ENCODE measurements around the gene PATL1.
A peak's percentile ranks its signal among the peaks of the same experiment; 100 is the strongest.

PATL1 gene

DNA sequence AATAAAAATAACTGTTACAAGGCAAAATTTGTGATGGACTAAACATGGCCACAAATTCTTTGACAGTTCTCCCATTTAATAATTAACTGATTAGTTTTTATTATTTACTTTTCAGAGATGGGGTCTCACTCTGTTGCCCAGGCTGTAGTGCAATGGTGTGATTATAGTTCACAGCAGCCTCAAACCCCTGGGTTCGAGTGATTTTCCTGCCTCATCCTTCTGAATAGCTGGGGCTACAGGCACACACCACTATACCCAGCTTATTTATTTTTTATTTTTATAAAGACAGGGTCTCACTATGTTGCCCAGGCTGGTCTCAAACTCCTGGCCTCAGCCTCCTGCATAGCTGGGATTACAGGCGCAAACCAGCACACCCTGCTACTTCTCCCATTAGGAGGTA, 4.5 kb upstream of the PATL1 start:
- TF ChIP-seq, protein P1, sequence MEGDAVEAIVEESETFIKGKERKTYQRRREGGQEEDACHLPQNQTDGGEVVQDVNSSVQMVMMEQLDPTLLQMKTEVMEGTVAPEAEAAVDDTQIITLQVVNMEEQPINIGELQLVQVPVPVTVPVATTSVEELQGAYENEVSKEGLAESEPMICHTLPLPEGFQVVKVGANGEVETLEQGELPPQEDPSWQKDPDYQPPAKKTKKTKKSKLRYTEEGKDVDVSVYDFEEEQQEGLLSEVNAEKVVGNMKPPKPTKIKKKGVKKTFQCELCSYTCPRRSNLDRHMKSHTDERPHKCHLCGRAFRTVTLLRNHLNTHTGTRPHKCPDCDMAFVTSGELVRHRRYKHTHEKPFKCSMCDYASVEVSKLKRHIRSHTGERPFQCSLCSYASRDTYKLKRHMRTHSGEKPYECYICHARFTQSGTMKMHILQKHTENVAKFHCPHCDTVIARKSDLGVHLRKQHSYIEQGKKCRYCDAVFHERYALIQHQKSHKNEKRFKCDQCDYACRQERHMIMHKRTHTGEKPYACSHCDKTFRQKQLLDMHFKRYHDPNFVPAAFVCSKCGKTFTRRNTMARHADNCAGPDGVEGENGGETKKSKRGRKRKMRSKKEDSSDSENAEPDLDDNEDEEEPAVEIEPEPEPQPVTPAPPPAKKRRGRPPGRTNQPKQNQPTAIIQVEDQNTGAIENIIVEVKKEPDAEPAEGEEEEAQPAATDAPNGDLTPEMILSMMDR (conservative IDR thresholded peaks at IDR 0.05; ENCODE audit: low read depth, low read length), result no peak
- H3K4me3 ChIP-seq (ENCODE audit: low read depth, low read length), result no peak overlapping the region
- no peak for DNase-seq (ENCODE audit: low read depth)

DNA sequence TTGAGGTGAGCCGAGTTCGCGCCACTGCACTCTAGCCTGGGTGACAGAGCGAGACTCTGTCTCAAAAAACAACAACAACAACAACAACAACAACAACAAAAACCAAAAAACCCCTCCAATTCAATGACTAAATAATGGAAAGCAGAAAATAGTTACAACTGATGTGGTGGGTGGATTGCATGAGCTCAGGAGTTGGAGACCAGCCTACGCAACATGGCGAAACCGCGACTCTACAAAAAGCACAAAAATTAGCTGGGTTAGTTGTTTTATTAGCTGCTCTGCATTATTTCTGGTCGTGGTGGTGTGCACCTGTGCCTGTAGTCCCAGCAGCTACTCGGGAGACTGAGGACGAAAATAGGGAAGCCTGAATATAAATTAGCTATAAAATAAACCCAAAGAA, 2.6 kb upstream of the PATL1 start:
- H3K4me3 ChIP-seq (ENCODE audit: low read depth, low read length), result no peak overlapping the region
- TF ChIP-seq, protein P1 (conservative IDR thresholded peaks at IDR 0.05; ENCODE audit: low read depth, low read length), result no peak
- DNase-seq (ENCODE audit: low read depth), result no peak

DNA sequence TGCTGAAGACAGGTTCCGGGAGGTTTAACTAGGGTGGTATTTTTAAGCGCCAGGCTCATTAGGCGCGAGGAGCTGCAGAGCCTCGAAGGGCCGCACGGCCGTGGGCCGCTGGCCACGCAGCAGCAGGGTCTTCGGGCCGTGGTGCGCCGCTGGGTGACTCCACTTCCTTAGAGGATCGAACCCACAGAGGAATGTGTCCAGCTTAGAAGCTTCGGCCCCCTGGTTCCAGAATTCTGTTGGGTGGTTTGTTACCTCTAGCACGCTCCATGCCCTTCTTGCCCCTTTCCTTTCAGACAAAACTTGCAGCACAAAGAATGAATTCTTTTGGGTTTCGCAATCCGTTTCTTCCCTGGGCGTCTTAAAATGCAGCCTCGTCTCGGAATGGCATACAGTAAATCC, 773 bp upstream of the PATL1 start:
- DNase-seq (ENCODE audit: low read depth), result peak; percentile 82
- peak overlapping the region; percentile 82 for H3K4me3 ChIP-seq (ENCODE audit: low read depth, low read length)
- TF ChIP-seq, protein P1 (conservative IDR thresholded peaks at IDR 0.05; ENCODE audit: low read depth, low read length), result no peak

DNA sequence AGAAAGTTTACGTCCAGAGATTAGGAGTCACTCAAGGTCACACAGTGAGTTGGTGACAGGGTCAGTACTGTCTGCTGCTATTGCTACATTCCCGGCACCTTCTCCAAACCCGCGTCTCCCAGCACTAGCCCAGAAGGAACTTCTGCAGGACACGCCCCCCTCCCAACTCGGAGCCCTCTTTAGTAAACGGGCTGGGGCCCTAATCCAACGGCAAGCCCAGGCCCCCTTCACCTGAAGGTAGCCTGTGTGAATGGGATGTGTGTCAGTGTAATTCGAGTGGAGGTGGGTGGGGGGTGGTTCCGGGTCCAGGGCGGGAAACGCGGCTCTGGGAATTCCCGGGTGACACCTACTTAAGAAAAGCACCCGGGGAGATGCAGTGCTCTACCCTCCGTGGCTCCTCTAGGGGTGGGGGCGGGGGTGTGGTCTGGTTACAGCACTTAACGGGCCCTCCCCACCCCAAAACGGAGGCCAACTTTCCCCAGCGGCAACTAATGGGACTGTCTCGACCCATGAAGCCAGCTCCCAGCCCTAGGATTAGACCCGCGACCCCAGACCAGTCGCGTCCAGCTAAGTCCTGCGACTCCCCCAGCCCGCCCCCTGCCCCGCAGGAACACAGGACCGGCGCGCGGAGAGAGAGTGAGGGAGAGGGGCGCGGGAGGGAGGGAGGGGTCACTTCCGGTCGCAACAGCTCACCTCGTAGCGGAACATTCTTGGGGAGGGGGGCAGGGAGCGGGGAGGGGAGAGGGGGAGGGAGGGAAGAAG, 468 bp downstream of the PATL1 start:
- H3K4me3 ChIP-seq (ENCODE audit: low read depth, low read length), result peak overlapping the region; percentile 82
- TF ChIP-seq, protein P1 (conservative IDR thresholded peaks at IDR 0.05; ENCODE audit: low read depth, low read length), result peak; percentile 36

DNA sequence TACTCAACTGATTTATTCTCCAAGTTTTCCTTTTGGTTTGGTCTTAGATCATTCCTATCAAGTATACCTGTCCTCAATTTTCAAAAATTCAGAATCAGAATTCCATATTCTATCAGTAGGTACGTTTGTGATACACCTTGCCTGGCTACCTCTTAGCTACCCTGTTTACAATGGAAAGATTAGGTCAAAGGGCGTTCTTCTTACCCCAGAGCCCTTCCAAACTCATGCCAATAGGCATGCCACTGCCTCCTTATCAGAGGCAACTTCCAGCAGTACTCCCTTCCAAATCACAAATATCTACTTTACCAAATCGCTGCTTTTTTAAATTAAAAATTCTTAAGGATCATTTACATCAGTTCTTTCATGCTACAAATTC, 1.0 kb downstream of the PATL1 start:
- TF ChIP-seq, protein P1 (conservative IDR thresholded peaks at IDR 0.05; ENCODE audit: low read depth, low read length), result no peak
- peak overlapping the region; percentile 82 for H3K4me3 ChIP-seq (ENCODE audit: low read depth, low read length)
- no peak for DNase-seq (ENCODE audit: low read depth)

More for the DNA sequence above, 468 bp downstream of the PATL1 start:
- DNase-seq (ENCODE audit: low read depth), result peak; percentile 55

DNA sequence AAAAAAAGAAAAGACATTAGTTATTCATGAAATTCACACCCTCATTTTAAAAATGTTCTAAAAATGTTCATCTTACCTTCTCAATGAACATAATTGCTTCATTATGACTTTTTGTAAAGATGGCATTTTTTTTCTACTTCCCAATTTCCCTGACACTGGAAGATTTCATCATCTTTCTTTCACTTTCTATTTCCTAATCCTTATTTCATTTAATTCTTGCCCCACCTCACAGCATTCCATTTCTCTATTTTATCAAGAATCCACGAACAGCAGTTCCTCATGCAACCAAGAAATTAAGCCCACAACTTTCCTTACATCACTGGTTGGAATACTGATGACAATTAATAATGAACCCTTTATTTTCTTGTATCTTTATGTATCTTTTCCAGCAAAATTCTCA, 1.9 kb downstream of the PATL1 start:
- H3K4me3 ChIP-seq (ENCODE audit: low read depth, low read length), result peak overlapping the region; percentile 82
- TF ChIP-seq, protein P1 (conservative IDR thresholded peaks at IDR 0.05; ENCODE audit: low read depth, low read length), result no peak
- peak; percentile 40 for DNase-seq (ENCODE audit: low read depth)

DNA sequence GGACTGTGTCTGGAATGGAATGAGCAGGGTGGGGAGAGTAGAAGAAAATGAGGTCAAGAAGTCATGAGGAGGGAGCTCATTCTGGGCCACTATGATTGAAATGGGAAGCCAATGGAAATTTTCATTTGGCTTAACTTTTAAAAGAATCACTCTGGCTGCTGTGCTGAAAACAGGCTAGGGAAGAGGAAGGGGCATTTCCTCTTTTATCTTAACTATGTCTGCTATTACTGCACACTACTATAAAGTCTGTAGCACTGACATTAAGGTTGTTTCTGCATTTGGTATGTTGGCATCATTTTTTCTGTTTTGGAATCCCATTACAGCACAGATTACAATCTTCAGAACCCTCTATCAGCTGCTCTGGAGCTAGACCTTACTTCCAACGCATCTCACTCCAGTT, 8.2 kb downstream of the PATL1 start:
- DNase-seq (ENCODE audit: low read depth), result no peak
- no peak overlapping the region for H3K4me3 ChIP-seq (ENCODE audit: low read depth, low read length)
- TF ChIP-seq, protein P1 (conservative IDR thresholded peaks at IDR 0.05; ENCODE audit: low read depth, low read length), result no peak

All from choroid plexus epithelial cell (primary cell).